Endothelial cell of umbilical vein (primary cell): ENCODE data around the gene SLC25A1. TPM values are rescaled to one million over a fixed set of nuclear protein-coding genes. Genes with fewer than 3 reads are reported as not detected.

Experiments
- BruUV-seq: library from RNA; stranded (reverse); fragments of 400-500 nt; replicated peaks from 2 replicates; lab custom pipeline; 2021; lab: Mats Ljungman, UMichigan
- CTCF ChIA-PET: fragments of 300-600, 350-600 bp; sonication (Branson Sonifier 250); formaldehyde crosslinking; loops from one replicate; lab custom pipeline; 2021; ENCODE audit warnings: antibody characterized with exemption, inconsistent platforms; lab: Charles Lee
- POLR2A ChIA-PET: fragments of 300-600, 350-600 bp; sonication (Branson Sonifier 250); formaldehyde crosslinking; loops from one replicate; lab custom pipeline; 2021; ENCODE audit warnings: antibody characterized with exemption, inconsistent platforms; lab: Charles Lee
- DNase-seq: peaks from one replicate; pipeline ENCODE4 v3.0.0-alpha.2; 2011; ENCODE audit warnings: low read depth, low spot score
- FAIRE-seq: peaks from 2 replicates; lab custom pipeline; 2011; peaks lifted over from hg19 to GRCh38; lab: Jason Lieb, UNC
- H2AFZ ChIP-seq: 2 replicates; pipeline ENCODE4 v1.6.0; 2012; ENCODE audit warnings: low read depth, low read length, control low read depth, inconsistent platforms
- H3K27ac ChIP-seq: 2 replicates; pipeline ENCODE4 v1.5.1; 2011; ENCODE audit warnings: low read depth, mild to moderate bottlenecking, control low read depth, low read length, moderate library complexity; ENCODE audit not compliant: insufficient read depth
- H3K27me3 ChIP-seq, 2 experiments: 2 replicates each; pipeline versions ENCODE4 v1.6.0 to v1.6.1; 2011; ENCODE audit warnings: low read length in 2 of 2, mixed read lengths in 1 of 2; ENCODE audit not compliant: control insufficient read depth in 2 of 2, insufficient read depth in 2 of 2
- H3K36me3 ChIP-seq, 2 experiments: 2 replicates in 1 of 2; 3 replicates in 1 of 2; pipeline ENCODE4 v1.5.1; 2011; ENCODE audit warnings: low read length in 2 of 2, mild to moderate bottlenecking in 1 of 2, moderate library complexity in 1 of 2; ENCODE audit not compliant: control insufficient read depth in 2 of 2, insufficient read depth in 2 of 2; ENCODE audit errors: extremely low read depth in 1 of 2
- H3K4me1 ChIP-seq: 3 replicates; pipeline ENCODE4 v1.5.1; 2011; ENCODE audit warnings: mild to moderate bottlenecking, low read length; ENCODE audit not compliant: control insufficient read depth, insufficient read depth; ENCODE audit errors: extremely low read depth
- H3K4me2 ChIP-seq: 2 replicates; pipeline ENCODE4 v1.6.1; 2011; ENCODE audit warnings: low read length, control low read depth, mixed read lengths; ENCODE audit not compliant: insufficient read depth
- H3K4me3 ChIP-seq, 3 experiments: fragments of 200-600 bp in 1 of 3; sonication (generic), shearing (Covaris generic) in 1 of 3; replicated peaks in 1 of 3; 2 replicates each; pipeline ENCODE4 v1.5.1; 2011 to 2016; ENCODE audit warnings: control low read depth in 3 of 3, low read length in 3 of 3, mild to moderate bottlenecking in 2 of 3, inconsistent platforms in 1 of 3, low read depth in 1 of 3, moderate library complexity in 1 of 3; ENCODE audit not compliant: insufficient read depth in 1 of 3
- H3K79me2 ChIP-seq: 2 replicates; pipeline ENCODE4 v1.6.0; 2012; ENCODE audit warnings: low read length, inconsistent platforms; ENCODE audit not compliant: control insufficient read depth, insufficient read depth
- H3K9ac ChIP-seq: replicated peaks from 2 replicates; pipeline ENCODE3; 2011; ENCODE audit warnings: low read length, control low read depth; ENCODE audit not compliant: insufficient read depth; ENCODE audit errors: extremely low read depth
- H3K9me1 ChIP-seq: replicated peaks from 3 replicates; pipeline ENCODE4 v1.6.0; 2011; ENCODE audit warnings: mild to moderate bottlenecking, low read length; ENCODE audit not compliant: control insufficient read depth, insufficient read depth; ENCODE audit errors: extremely low read depth
- H3K9me3 ChIP-seq: replicated peaks from 2 replicates; pipeline ENCODE4 v1.5.1; 2012; ENCODE audit warnings: low read length, inconsistent platforms; ENCODE audit not compliant: control insufficient read depth, insufficient read depth
- H4K20me1 ChIP-seq: replicated peaks from 2 replicates; pipeline ENCODE3; 2011; ENCODE audit warnings: mild to moderate bottlenecking, low read length; ENCODE audit not compliant: control insufficient read depth, insufficient read depth; ENCODE audit errors: extremely low read depth
- EZH2 ChIP-seq: IDR thresholded peaks from 2 replicates; pipeline ENCODE4 v1.6.1; 2012; ENCODE audit warnings: borderline replicate concordance, low read depth, mild to moderate bottlenecking, moderate library complexity, low read length, inconsistent platforms; ENCODE audit not compliant: severe bottlenecking
- FOS ChIP-seq: IDR thresholded peaks from 2 replicates; pipeline ENCODE4 v1.6.1; 2011; ENCODE audit warnings: mild to moderate bottlenecking, low read length, moderate library complexity, borderline replicate concordance; ENCODE audit not compliant: insufficient read depth
- GATA2 ChIP-seq: IDR thresholded peaks from 2 replicates; pipeline ENCODE4 v1.7.0; 2011; ENCODE audit warnings: low read depth, mild to moderate bottlenecking, moderate library complexity, mixed read lengths, low read length; ENCODE audit not compliant: insufficient read length, insufficient read depth
- JUN ChIP-seq: IDR thresholded peaks from 2 replicates; pipeline ENCODE4 v1.6.1; 2011; ENCODE audit warnings: borderline replicate concordance, low read depth; ENCODE audit not compliant: insufficient read length, insufficient read depth
- MYC ChIP-seq: IDR thresholded peaks from one replicate; pipeline ENCODE4 v1.6.1; 2011; ENCODE audit warnings: mild to moderate bottlenecking, low read depth, low read length
- POLR2A ChIP-seq: IDR thresholded peaks from 2 replicates; pipeline ENCODE4 v1.6.1; 2012; ENCODE audit warnings: low read depth, mild to moderate bottlenecking, control low read depth, low read length
- POLR2AphosphoS5 ChIP-seq: IDR thresholded peaks from 2 replicates; pipeline ENCODE4 v1.6.1; 2012; ENCODE audit warnings: low read depth, mild to moderate bottlenecking, control low read depth, low read length, moderate library complexity; ENCODE audit not compliant: insufficient read depth
- dilution Hi-C: fragments of 300-500 bp; cut with MboI; formaldehyde crosslinking; loops from one replicate; pipeline ENCODE4 v1.15.0; 2019; ENCODE audit warnings: low sequenced_read_pairs; ENCODE audit not compliant: extremely low pct_ligation_motif_present
- intact Hi-C: fragments of 100-400 bp; cut with micrococcal nuclease; formaldehyde crosslinking; loops from one replicate; pipeline ENCODE4 v1.10.0; 2022
- polyA plus RNA-seq, 4 experiments: library from polyadenylated mRNA; depleted of rRNA in 3 of 4; stranded (reverse) in 3 of 4; unstranded in 1 of 4; fragments of >200 nt; gene quantifications; 2 replicates each; pipeline versions ENCODE4 v1.2.1 to v1.2.3, GENCODE V29; 2011 to 2012; ENCODE audit warnings: missing spikeins in 1 of 4
- total RNA-seq: library from RNA; stranded (reverse); gene quantifications from 2 replicates; pipeline ENCODE4 v1.2.3, GENCODE V29; 2021
- TF ChIP-seq, protein P1 (sequence below): IDR thresholded peaks from 2 replicates; pipeline ENCODE4 v1.6.1; 2011; ENCODE audit not compliant: insufficient read depth, insufficient read length
- TF ChIP-seq, protein P2 (sequence below), 2 donors: IDR thresholded peaks; 1 replicate in 1 of 2; 2 replicates in 1 of 2; pipeline ENCODE4 v1.5.1; 2011; ENCODE audit warnings: low read length in 2 of 2, mild to moderate bottlenecking in 2 of 2, moderate library complexity in 2 of 2, control low read depth in 1 of 2, inconsistent platforms in 1 of 2, low read depth in 1 of 2; ENCODE audit not compliant: insufficient read depth in 1 of 2; ENCODE audit errors: extremely low read depth in 1 of 2

SLC25A1 gene
- total and polyA plus RNA-seq, 2 donors (not counting 3 experiments of a cell fraction or from before 2014, with no cell fraction given), result 80.0 to 94.5 TPM

DNA sequence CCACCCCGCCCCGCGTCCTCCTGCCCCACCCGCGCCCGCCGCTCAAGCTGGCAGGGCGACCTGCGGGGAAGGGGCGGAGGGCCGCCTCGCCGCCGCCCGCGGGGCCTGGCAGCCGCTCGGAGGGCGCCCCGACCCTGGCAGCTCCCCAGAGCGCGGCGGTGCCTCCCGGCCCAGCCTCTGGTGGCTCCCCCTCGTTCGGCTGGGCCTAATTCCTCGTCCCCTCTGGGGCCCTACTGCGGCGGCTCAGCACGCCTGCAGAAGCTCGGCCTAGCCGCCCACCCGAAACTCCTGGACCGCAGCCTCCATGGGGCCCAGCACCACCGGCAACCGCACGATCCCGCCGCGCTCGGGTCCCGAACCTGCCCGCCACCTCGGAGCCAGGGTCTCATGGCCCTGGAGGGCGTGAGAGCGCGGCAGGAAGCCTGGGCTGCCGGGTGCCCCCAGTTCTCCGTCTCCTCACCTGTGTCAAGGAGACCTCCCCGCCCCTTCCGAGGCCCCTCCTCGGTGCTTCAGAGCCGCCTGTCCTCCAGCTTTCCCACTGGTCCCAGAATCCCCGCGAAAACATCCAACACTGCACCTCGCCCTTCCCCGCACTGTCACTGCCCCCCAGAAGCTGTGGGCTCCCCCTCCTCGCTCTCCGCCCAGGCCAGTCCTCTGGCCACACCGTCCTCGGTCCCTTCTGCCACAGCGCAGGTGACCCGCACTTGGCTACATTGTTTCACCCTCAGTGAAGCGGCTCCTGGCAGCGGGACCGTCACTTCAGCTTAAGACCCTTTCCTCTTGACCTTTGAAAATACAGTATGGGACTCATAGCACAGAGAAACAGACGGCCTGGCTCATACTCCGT lies 27.8 kb downstream of the SLC25A1 start:
- H3K27ac ChIP-seq, result no peak overlapping the region
- POLR2A ChIA-PET, result no interaction called here
- H3K4me1 ChIP-seq, result no peaks in the 10 kb centered on the region
- no peak overlapping the region for H3K9ac ChIP-seq
- intact Hi-C loops (no loop called here), dilution Hi-C loops (no loop called here)
- no peak overlapping the region for H2AFZ ChIP-seq
- no peaks in the 10 kb centered on the region for H4K20me1 ChIP-seq
- no peak for TF ChIP-seq GATA2
- TF ChIP-seq EZH2, result peak; percentile 90
- no peaks in the 10 kb centered on the region for H3K79me2 ChIP-seq
- no peaks in the 10 kb centered on the region for H3K9me1 ChIP-seq
- DNase-seq (no peak), FAIRE-seq (no peak)
- CTCF ChIA-PET, result no interaction called here
- no peak overlapping the region for H3K4me3 ChIP-seq
- H3K27me3 ChIP-seq, result peaks cover 43 to 51% of the 10 kb centered on the region in 2 experiments
- H3K36me3 ChIP-seq, result no peaks in the 10 kb centered on the region
- BruUV-seq, result no TSS peak
- H3K4me2 ChIP-seq, result no peak overlapping the region
- H3K9me3 ChIP-seq, result no peaks in the 10 kb centered on the region

DNA sequence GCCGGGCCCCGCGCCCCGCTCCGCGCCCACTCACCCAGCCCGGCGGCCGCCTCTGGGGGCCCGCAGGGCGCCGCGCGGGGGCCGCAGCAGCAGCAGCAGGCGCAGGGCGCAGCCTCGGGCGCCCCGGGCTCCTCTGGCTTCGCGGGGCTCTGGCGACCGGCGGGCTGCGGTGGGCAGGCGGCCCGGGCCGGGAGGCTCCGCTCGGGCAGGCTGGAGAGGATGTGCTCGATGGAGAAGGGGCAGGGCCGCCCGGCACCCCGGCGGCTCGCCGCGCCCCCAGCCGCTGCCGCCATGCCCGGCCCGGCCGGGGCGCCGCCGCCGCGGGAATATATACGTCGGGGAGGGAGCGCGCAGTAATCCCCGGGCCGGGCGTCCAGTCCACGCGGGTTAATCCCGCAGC lies 28.5 kb downstream of the SLC25A1 start, which contains the start of gene GSC2:
TSS of gene GSC2 (minus strand) at position 302 of the 400 bp plus-strand sequence. CDS start at position 293, 9 bp downstream.
- dilution Hi-C loops (no loop called here), intact Hi-C loops (no loop called here)
- DNase-seq (no peak), FAIRE-seq (no peak)
- Histone ChIP-seq H2AFZ (no peak within 1 kb of the TSS), H4K20me1 (no peaks in the 10 kb centered on the region), H3K4me2 (peak within 1 kb of the TSS; percentile 13), H3K9me1 (no peaks in the 10 kb centered on the region), H3K4me1 (no peaks in the 10 kb centered on the region), H3K9me3 (no peaks in the 10 kb centered on the region), H3K4me3 (no peak within 1 kb of the TSS), H3K27ac (no peak within 1 kb of the TSS), H3K36me3 (no peaks in the 10 kb centered on the region), H3K79me2 (no peaks in the 10 kb centered on the region), H3K27me3 (peaks cover 43 to 51% of the 10 kb centered on the region in 2 experiments), H3K9ac (no peak within 1 kb of the TSS)
- TF ChIP-seq MYC (no peak), GATA2 (no peak), POLR2A (no peak), EZH2 (no peak), FOS (no peak), POLR2AphosphoS5 (no peak), JUN (no peak)
- TF ChIP-seq, protein P1, sequence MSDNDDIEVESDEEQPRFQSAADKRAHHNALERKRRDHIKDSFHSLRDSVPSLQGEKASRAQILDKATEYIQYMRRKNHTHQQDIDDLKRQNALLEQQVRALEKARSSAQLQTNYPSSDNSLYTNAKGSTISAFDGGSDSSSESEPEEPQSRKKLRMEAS, result no peak
- TF ChIP-seq, protein P2, sequence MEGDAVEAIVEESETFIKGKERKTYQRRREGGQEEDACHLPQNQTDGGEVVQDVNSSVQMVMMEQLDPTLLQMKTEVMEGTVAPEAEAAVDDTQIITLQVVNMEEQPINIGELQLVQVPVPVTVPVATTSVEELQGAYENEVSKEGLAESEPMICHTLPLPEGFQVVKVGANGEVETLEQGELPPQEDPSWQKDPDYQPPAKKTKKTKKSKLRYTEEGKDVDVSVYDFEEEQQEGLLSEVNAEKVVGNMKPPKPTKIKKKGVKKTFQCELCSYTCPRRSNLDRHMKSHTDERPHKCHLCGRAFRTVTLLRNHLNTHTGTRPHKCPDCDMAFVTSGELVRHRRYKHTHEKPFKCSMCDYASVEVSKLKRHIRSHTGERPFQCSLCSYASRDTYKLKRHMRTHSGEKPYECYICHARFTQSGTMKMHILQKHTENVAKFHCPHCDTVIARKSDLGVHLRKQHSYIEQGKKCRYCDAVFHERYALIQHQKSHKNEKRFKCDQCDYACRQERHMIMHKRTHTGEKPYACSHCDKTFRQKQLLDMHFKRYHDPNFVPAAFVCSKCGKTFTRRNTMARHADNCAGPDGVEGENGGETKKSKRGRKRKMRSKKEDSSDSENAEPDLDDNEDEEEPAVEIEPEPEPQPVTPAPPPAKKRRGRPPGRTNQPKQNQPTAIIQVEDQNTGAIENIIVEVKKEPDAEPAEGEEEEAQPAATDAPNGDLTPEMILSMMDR (IDR thresholded peaks at IDR 0.05; ENCODE audit: extremely low read depth in 1 of 2, insufficient read depth in 1 of 2, low read depth in 1 of 2, low read length in 2 of 2), result no peak
- BruUV-seq, result no TSS peak
- CTCF ChIA-PET, result interaction anchor here (0.6 kb wide), 1 partner anchor 50 kb away, joined by 3 read pairs; no protein-coding TSS in a partner anchor
- POLR2A ChIA-PET, result no interaction called here
